Mesendoderm (in vitro differentiated cells): ENCODE data around the gene SHPK.
"Not testable (repeated sequence)": the region's sequence is repeated elsewhere in the genome, so short reads cannot be mapped to it uniquely, and the experiment has no call there.

Experiments
- DNase-seq: peaks from one replicate; pipeline ENCODE4 v3.0.0; 2013
- H2AK5ac ChIP-seq: 2 replicates; pipeline ENCODE4 v1.6.1; 2013; ENCODE audit warnings: low read length, inconsistent platforms
- H2BK120ac ChIP-seq: 2 replicates; pipeline ENCODE4 v1.6.1; 2013; ENCODE audit warnings: low read depth, mild to moderate bottlenecking, low read length, moderate library complexity, mixed read lengths
- H2BK15ac ChIP-seq: replicated peaks from 2 replicates; pipeline ENCODE4 v1.6.1; 2013; ENCODE audit warnings: low read depth, mild to moderate bottlenecking, moderate library complexity
- H2BK5ac ChIP-seq: 2 replicates; pipeline ENCODE4 v1.6.1; 2013; ENCODE audit warnings: low read length, inconsistent platforms
- H3K18ac ChIP-seq: 2 replicates; pipeline ENCODE4 v1.6.1; 2013; ENCODE audit warnings: mild to moderate bottlenecking, low read length, mixed read lengths
- H3K23ac ChIP-seq: one replicate; pipeline ENCODE4 v1.6.1; 2013; ENCODE audit warnings: low read length
- H3K27ac ChIP-seq: 2 replicates; pipeline ENCODE4 v1.5.1; 2013; ENCODE audit warnings: low read depth, mild to moderate bottlenecking, inconsistent platforms, low read length, moderate library complexity
- H3K27me3 ChIP-seq: 2 replicates; pipeline ENCODE4 v1.6.1; 2013; ENCODE audit warnings: low read length, control low read depth, mild to moderate bottlenecking, inconsistent platforms; ENCODE audit not compliant: insufficient read depth, poor library complexity
- H3K36me3 ChIP-seq: 2 replicates; pipeline ENCODE4 v1.6.1; 2013; ENCODE audit warnings: low read length, inconsistent platforms; ENCODE audit not compliant: control insufficient read depth, insufficient read depth
- H3K4ac ChIP-seq: one replicate; pipeline ENCODE4 v1.6.1; 2013; ENCODE audit warnings: low read depth, mild to moderate bottlenecking, low read length, moderate library complexity
- H3K4me1 ChIP-seq: 2 replicates; pipeline ENCODE4 v1.6.1; 2013; ENCODE audit warnings: low read depth, low read length, inconsistent platforms; ENCODE audit not compliant: control insufficient read depth
- H3K4me2 ChIP-seq: 2 replicates; pipeline ENCODE4 v1.6.1; 2013; ENCODE audit warnings: low read length
- H3K4me3 ChIP-seq: 2 replicates; pipeline ENCODE4 v1.5.1; 2013; ENCODE audit warnings: mild to moderate bottlenecking, low read length
- H3K56ac ChIP-seq: one replicate; pipeline ENCODE4 v1.6.1; 2013; ENCODE audit warnings: low read length
- H3K79me1 ChIP-seq: 2 replicates; pipeline ENCODE4 v1.6.1; 2013; ENCODE audit warnings: low read length, inconsistent platforms
- H3K79me2 ChIP-seq: 2 replicates; pipeline ENCODE4 v1.6.1; 2013; ENCODE audit warnings: mild to moderate bottlenecking, low read length; ENCODE audit not compliant: control insufficient read depth, insufficient read depth
- H3K9ac ChIP-seq: 2 replicates; pipeline ENCODE4 v1.6.1; 2013; ENCODE audit warnings: low read length, inconsistent platforms
- H4K5ac ChIP-seq: one replicate; pipeline ENCODE4 v1.6.1; 2013; ENCODE audit warnings: low read length
- H4K8ac ChIP-seq: one replicate; pipeline ENCODE4 v1.6.1; 2013; ENCODE audit warnings: low read depth, mild to moderate bottlenecking, control low read depth, low read length, moderate library complexity
- WGBS: extraction: QIAGEN DNeasy Blood & Tissue Kit; methylation state at CpG from one replicate; pipeline ENCODE4 v1.1.7; 2013; ENCODE audit warnings: low lambda C conversion rate, missing lambda C conversion rate; ENCODE audit not compliant: insufficient coverage; ENCODE audit errors: extremely low coverage; 5-methylcytosine and 5-hydroxymethylcytosine counted together

SHPK gene

DNA sequence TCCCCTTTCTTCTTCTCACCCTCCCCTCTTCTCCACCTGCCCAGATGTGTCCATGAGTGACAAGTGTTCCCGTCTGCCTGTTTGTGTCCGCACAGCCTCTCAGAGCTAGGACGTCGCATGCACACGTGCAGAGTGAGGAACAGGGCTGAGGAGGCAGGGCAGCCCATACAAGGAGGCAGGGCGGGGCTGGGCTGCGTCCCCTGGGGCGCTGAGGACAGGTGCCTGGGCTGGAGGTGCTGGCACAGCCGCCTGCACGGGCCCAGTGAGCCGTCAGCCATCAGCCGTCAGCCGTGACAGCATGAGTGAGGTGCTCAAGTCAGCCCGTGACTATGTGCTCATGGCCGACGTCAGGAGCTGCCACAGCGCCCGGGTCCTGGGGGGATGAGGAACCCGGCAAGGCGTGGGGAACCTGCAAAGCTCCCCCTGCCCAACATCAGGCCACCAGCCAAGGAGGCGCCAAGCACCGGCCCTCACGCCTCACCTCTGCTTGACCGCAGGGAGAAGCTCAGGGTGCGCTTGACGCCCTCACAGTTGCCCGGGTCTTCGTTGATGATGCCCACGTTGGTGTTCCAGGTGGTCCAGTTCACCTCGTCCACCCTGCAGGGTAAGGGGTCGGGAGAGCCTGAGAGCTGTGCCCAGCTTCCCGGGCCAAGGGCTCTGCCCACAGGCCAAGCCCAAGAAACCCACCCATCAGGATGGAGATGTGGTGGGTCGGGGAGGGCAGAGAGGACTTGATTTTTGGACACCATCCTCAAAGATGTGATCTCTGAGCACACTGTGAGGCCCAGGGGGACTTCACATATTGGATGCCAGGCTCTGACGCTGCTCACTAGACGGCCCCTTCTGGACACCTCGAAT lies 64.8 kb downstream of the SHPK start:
- Histone ChIP-seq H3K36me3 (no peaks in the 10 kb centered on the region), H3K79me1 (no peaks in the 10 kb centered on the region), H2BK15ac (no peak overlapping the region), H2BK5ac (no peak overlapping the region), H3K4me2 (no peak overlapping the region), H4K5ac (no peak overlapping the region), H2AK5ac (no peak overlapping the region), H3K23ac (no peak overlapping the region), H3K4me3 (no peak overlapping the region), H3K4me1 (no peaks in the 10 kb centered on the region), H3K9ac (no peak overlapping the region), H3K56ac (no peak overlapping the region), H3K79me2 (no peaks in the 10 kb centered on the region), H4K8ac (no peak overlapping the region), H3K18ac (no peak overlapping the region), H3K27me3 (no peaks in the 10 kb centered on the region), H3K4ac (no peak overlapping the region), H2BK120ac (no peak overlapping the region), H3K27ac (no peak overlapping the region)
- DNase-seq: no peak
- no CpG with 5 or more reads among the region's 36 CpGs for WGBS

DNA sequence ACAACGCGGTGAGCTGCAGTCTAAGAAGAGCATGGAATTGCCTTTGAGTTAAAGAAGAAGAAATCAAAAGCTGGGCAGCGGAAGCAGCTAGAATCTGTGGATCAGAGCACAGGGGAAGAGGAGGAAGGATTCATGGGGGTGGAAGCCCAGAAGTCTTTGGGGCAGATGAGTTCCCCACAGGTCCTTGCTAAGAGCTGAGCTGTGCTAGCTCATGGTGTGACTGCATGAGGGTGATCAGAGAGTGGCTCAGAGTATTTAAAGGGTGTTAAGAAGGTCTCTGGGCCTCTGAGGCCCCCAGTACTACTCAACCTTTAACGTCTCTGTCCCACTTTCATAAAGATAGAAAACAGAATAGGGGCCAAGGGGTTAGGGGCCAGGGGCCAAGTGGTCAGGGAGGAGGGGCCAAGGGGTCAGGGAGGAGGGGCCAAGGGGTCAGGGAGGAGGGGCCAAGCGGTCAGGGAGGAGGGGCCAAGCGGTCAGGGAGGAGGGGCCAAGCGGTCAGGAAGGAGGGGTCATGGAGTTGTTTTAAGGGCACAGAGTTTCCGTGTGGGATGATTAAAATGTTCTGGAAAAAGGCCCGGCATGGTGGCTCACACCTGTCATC lies 66.4 kb downstream of the SHPK start:
- DNase-seq: no peak
- Histone ChIP-seq H2BK15ac (no peak overlapping the region), H3K4me2 (no peak overlapping the region), H2AK5ac (no peak overlapping the region), H3K36me3 (no peaks in the 10 kb centered on the region), H2BK5ac (no peak overlapping the region), H4K5ac (no peak overlapping the region), H3K56ac (no peak overlapping the region), H3K27ac (no peak overlapping the region), H3K9ac (no peak overlapping the region), H4K8ac (no peak overlapping the region), H3K4ac (no peak overlapping the region), H3K18ac (no peak overlapping the region), H2BK120ac (no peak overlapping the region), H3K4me1 (no peaks in the 10 kb centered on the region), H3K23ac (no peak overlapping the region), H3K4me3 (no peak overlapping the region), H3K79me2 (no peaks in the 10 kb centered on the region), H3K79me1 (no peaks in the 10 kb centered on the region), H3K27me3 (no peaks in the 10 kb centered on the region)
- WGBS: no CpG with 5 or more reads among the region's 9 CpGs

DNA sequence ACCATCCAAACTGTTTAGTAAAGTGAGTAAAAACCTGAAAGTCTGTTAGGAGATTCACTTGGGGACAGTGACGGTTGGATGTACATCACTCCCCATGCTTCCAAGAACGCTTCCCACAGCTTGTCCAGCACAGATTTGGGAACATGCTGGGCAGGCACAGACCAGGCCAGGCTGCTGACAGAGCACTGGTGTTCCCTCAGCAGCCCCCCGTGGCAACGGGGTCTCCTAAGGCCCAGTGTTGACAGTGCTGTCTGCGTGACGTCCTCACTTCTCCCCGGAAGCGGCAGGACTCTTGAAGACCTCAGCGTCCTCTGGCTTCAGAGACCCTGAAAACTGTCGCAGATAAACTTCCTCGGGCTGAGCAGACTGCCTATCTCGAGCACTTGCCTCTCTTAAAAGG lies 69.5 kb downstream of the SHPK start:
- H4K5ac ChIP-seq: no peak overlapping the region
- no peak overlapping the region for H3K27ac ChIP-seq
- no peak overlapping the region for H2BK15ac ChIP-seq
- H3K79me1 ChIP-seq: no peaks in the 10 kb centered on the region
- no peaks in the 10 kb centered on the region for H3K27me3 ChIP-seq
- no peak overlapping the region for H3K4ac ChIP-seq
- H3K4me2 ChIP-seq: no peak overlapping the region
- H3K4me1 ChIP-seq: no peaks in the 10 kb centered on the region
- H4K8ac ChIP-seq: no peak overlapping the region
- H3K9ac ChIP-seq: no peak overlapping the region
- no CpG with 5 or more reads among the region's 12 CpGs for WGBS
- no peak overlapping the region for H2BK120ac ChIP-seq
- no peak overlapping the region for H3K23ac ChIP-seq
- H3K4me3 ChIP-seq: no peak overlapping the region
- H3K18ac ChIP-seq: no peak overlapping the region
- no peak overlapping the region for H3K56ac ChIP-seq
- no peak overlapping the region for H2AK5ac ChIP-seq
- H2BK5ac ChIP-seq: no peak overlapping the region
- H3K36me3 ChIP-seq: no peaks in the 10 kb centered on the region
- no peaks in the 10 kb centered on the region for H3K79me2 ChIP-seq
- no peak for DNase-seq

DNA sequence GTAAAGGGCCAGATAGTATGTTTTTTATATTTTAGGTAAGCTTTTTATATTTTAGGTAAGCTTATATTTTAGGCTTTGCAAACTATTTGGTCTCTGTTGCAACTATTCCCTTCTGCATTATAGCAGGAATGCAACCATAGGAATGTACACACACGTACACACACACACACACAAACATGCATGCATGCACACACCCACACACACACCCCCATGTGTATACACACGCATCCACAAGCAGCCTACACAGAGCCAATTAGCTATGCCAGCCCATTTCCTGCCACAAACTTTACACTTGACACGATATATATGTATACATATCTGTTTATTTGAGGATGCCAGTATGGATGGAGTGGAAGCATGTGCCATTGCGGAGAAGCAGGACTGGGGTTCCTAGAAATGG lies 70.9 kb downstream of the SHPK start:
- no CpG with 5 or more reads among the region's 4 CpGs for WGBS
- Histone ChIP-seq H2BK15ac (no peak overlapping the region), H2AK5ac (no peak overlapping the region), H4K8ac (no peak overlapping the region), H2BK5ac (no peak overlapping the region), H3K4me1 (no peaks in the 10 kb centered on the region), H2BK120ac (no peak overlapping the region), H3K79me1 (no peaks in the 10 kb centered on the region), H3K36me3 (no peaks in the 10 kb centered on the region), H4K5ac (no peak overlapping the region), H3K9ac (no peak overlapping the region), H3K4me3 (no peak overlapping the region), H3K23ac (no peak overlapping the region), H3K4ac (no peak overlapping the region), H3K79me2 (no peaks in the 10 kb centered on the region), H3K27ac (no peak overlapping the region), H3K56ac (no peak overlapping the region), H3K4me2 (no peak overlapping the region), H3K27me3 (no peaks in the 10 kb centered on the region), H3K18ac (no peak overlapping the region)
- no peak for DNase-seq

DNA sequence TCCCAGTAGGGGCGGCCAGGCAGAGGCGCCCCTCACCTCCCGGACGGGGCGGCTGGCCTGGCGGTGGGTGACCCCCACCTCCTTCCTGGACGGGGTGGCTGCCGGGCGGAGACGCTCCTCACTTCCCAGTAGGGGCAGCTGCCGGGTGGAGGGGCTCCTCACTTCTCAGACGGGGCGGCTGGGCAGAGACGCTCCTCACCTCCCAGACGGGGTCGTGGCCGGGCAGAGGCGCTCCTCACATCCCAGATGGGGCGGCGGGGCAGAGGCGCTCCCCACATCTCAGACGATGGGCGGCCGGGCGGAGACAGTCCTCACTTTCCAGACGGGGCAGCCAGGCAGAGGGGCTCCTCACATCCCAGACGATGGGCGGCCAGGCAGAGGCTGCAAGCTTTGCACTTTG lies 71.8 kb downstream of the SHPK start:
- not testable (repeated sequence) for H3K4me3 ChIP-seq, H2AK5ac ChIP-seq, H3K23ac ChIP-seq, H3K9ac ChIP-seq, H2BK5ac ChIP-seq, H2BK120ac ChIP-seq, H3K27me3 ChIP-seq, H4K5ac ChIP-seq, H3K4me2 ChIP-seq, H3K18ac ChIP-seq, H4K8ac ChIP-seq, DNase-seq, H3K4me1 ChIP-seq, H3K36me3 ChIP-seq, H3K79me1 ChIP-seq, H3K56ac ChIP-seq, H2BK15ac ChIP-seq, H3K4ac ChIP-seq, H3K79me2 ChIP-seq, H3K27ac ChIP-seq
- no CpG with 5 or more reads among the region's 28 CpGs for WGBS
